ENCODE results near the gene ANKRA2.

DNA sequence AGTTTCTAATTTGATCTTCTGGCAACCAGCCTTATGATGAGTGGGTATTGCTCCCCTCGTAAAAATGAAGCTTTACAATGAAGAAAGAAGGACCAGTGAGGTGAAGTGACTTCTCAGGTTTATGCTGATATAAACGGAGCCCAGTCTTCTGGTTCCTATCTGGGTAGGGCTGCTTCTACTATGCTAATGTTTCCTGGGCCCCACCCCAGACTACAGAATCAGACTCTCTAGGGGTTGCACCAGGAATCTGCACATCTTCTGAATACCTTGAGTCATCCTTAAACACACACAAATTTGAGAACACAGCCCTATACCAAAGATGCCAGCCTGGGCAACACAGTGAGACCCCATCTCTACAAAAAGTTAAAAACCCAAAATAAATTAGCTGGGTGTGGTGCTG, 51.0 kb downstream of the ANKRA2 start:
- TF ChIP-seq, protein P1, sequence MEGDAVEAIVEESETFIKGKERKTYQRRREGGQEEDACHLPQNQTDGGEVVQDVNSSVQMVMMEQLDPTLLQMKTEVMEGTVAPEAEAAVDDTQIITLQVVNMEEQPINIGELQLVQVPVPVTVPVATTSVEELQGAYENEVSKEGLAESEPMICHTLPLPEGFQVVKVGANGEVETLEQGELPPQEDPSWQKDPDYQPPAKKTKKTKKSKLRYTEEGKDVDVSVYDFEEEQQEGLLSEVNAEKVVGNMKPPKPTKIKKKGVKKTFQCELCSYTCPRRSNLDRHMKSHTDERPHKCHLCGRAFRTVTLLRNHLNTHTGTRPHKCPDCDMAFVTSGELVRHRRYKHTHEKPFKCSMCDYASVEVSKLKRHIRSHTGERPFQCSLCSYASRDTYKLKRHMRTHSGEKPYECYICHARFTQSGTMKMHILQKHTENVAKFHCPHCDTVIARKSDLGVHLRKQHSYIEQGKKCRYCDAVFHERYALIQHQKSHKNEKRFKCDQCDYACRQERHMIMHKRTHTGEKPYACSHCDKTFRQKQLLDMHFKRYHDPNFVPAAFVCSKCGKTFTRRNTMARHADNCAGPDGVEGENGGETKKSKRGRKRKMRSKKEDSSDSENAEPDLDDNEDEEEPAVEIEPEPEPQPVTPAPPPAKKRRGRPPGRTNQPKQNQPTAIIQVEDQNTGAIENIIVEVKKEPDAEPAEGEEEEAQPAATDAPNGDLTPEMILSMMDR (IDR thresholded peaks at IDR 0.05 in 2 of 3, conservative IDR thresholded peaks at IDR 0.05 in 1 of 3; ENCODE audit: control insufficient read depth in 2 of 3, extremely low read depth in 1 of 3, insufficient read depth in 1 of 3, low read depth in 3 of 3, low read length in 3 of 3): no peak
- TF ChIP-seq, protein P2, sequence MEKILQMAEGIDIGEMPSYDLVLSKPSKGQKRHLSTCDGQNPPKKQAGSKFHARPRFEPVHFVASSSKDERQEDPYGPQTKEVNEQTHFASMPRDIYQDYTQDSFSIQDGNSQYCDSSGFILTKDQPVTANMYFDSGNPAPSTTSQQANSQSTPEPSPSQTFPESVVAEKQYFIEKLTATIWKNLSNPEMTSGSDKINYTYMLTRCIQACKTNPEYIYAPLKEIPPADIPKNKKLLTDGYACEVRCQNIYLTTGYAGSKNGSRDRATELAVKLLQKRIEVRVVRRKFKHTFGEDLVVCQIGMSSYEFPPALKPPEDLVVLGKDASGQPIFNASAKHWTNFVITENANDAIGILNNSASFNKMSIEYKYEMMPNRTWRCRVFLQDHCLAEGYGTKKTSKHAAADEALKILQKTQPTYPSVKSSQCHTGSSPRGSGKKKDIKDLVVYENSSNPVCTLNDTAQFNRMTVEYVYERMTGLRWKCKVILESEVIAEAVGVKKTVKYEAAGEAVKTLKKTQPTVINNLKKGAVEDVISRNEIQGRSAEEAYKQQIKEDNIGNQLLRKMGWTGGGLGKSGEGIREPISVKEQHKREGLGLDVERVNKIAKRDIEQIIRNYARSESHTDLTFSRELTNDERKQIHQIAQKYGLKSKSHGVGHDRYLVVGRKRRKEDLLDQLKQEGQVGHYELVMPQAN (conservative IDR thresholded peaks at IDR 0.05): no peak
- TF ChIP-seq SP1 (IDR thresholded peaks at IDR 0.05; ENCODE audit: low read depth, low read length) (no peak), ZNF384 (IDR thresholded peaks at IDR 0.05; ENCODE audit: borderline replicate concordance, low read depth, low read length) (no peak), POLR2A (IDR thresholded peaks at IDR 0.05; ENCODE audit: low read depth, low read length) (no peak), EP300 (IDR thresholded peaks at IDR 0.05; ENCODE audit: borderline replicate concordance in 1 of 2, control insufficient read depth in 1 of 2, low read depth in 2 of 2, low read length in 2 of 2) (no peak), USF2 (IDR thresholded peaks at IDR 0.05; ENCODE audit: borderline replicate concordance, low read depth, low read length) (no peak), POLR2AphosphoS5 (IDR thresholded peaks at IDR 0.05; ENCODE audit: low read length) (no peak), RBBP5 (conservative IDR thresholded peaks at IDR 0.05) (no peak), MXI1 (IDR thresholded peaks at IDR 0.05; ENCODE audit: low read depth, low read length) (no peak)
